SKM-1 treated with dmso at 0.1 percent for 144 hours (cell line): ENCODE measurements around the gene NDUFAF7.
"Not testable (repeated sequence)": the region's sequence is repeated elsewhere in the genome, so short reads cannot be mapped to it uniquely, and the experiment has no call there.

Experiments used
- DNase-seq: peaks from one replicate; lab custom pipeline; 2025; ENCODE audit not compliant: unreplicated experiment; lab: John Stamatoyannopoulos, UW

The NDUFAF7 gene

GRCh38 chr2:37231241-37232130 is at the start of gene NDUFAF7, which contains the start of gene CEBPZ:
Gene NDUFAF7, plus strand, starts transcription at chr2:37231658. Its CDS starts 48 bp downstream, at chr2:37231706.
Gene CEBPZ, minus strand, starts transcription at chr2:37231596. Its CDS starts 29 bp downstream, at chr2:37231567.
- DNase-seq, result peak; percentile 86

GRCh38 chr2:37181726-37182684 is 49.5 kb upstream of the NDUFAF7 start:
- no peak for DNase-seq

- no peak for DNase-seq
These were observed 42.9 kb upstream of the NDUFAF7 start, which contains the start of gene SULT6B1 for GRCh38 chr2:37188570-37188969. Gene SULT6B1, minus strand, starts transcription at chr2:37188670. Its CDS starts 30 bp downstream, at chr2:37188640.

- DNase-seq, result peak; percentile 83
These were observed 41.9 kb upstream of the NDUFAF7 start for GRCh38 chr2:37189452-37190153.

GRCh38 chr2:37190290-37190689 is 41.2 kb upstream of the NDUFAF7 start:
- DNase-seq, result peak; percentile 90

GRCh38 chr2:37191253-37191652 is 40.2 kb upstream of the NDUFAF7 start:
- no peak for DNase-seq

- DNase-seq, result no peak
These were observed 39.7 kb upstream of the NDUFAF7 start for GRCh38 chr2:37191747-37192146.

GRCh38 chr2:37192551-37192950 is 38.9 kb upstream of the NDUFAF7 start:
- DNase-seq, result no peak

- DNase-seq, result not testable (repeated sequence)
These were observed 35.6 kb upstream of the NDUFAF7 start for GRCh38 chr2:37195862-37196319.

GRCh38 chr2:37196320-37197195 is 34.9 kb upstream of the NDUFAF7 start, which contains the start of gene CEBPZOS:
Gene CEBPZOS, plus strand, starts transcription at chr2:37196496. Its CDS starts 3,209 bp downstream, at chr2:37199705.
- DNase-seq, result peak; percentile 64

GRCh38 chr2:37198681-37199065 is 32.8 kb upstream of the NDUFAF7 start:
- DNase-seq, result no peak

- no peak for DNase-seq
These were observed 30.2 kb upstream of the NDUFAF7 start for GRCh38 chr2:37201208-37201607.

- no peak for DNase-seq
These were observed 29.7 kb upstream of the NDUFAF7 start for GRCh38 chr2:37201766-37202165.

GRCh38 chr2:37203708-37204107 is 27.8 kb upstream of the NDUFAF7 start:
- no peak for DNase-seq

GRCh38 chr2:37205071-37205661 is 26.3 kb upstream of the NDUFAF7 start:
- not testable (repeated sequence) for DNase-seq

- no peak for DNase-seq
These were observed 25.6 kb upstream of the NDUFAF7 start for GRCh38 chr2:37205689-37206341.

- not testable (repeated sequence) for DNase-seq
These were observed 24.7 kb upstream of the NDUFAF7 start for GRCh38 chr2:37206760-37207159.

- no peak for DNase-seq
These were observed 20.2 kb upstream of the NDUFAF7 start for GRCh38 chr2:37211212-37211611.

GRCh38 chr2:37211939-37212338 is 19.5 kb upstream of the NDUFAF7 start:
- no peak for DNase-seq
